Measurements from ENCODE around the gene ACAP1. TPM values are rescaled to one million over a fixed set of nuclear protein-coding genes. Genes with fewer than 3 reads are reported as not detected.

ACAP1 gene
- total and polyA plus RNA-seq, 3 donors from 2014 or later: 12.6 to 140 (median 95.2) TPM

DNA sequence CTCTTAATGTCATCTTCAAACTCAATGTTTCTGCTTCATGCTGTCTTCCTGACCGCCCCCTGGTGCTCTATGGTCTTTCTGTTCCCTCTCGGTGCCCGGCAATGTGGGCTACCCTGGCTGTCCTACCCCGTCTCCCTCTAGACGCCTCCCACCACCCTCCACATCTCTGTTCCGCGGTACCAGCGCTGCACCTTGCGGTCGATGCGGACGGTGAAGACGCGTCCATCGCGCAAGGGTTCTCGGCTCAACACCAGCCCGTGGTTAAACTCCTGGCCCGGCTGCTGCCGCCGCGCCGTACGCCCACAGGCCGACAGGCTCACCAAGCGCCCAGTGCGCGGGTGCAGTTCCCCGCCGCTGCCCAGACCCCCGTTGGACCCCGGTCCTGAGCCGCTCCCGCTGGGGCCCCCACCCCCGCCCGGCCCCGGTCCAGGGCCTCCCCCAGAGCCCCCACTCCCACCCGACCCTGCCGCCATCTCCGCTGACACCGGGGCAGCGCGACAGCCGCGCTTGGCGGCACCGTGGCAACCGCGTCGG, 7.4 kb upstream of the ACAP1 start, which contains the start of gene NEURL4:
Gene NEURL4 (minus strand): TSS at position 496 of the 534 bp plus-strand sequence. CDS start 23 bp downstream, at position 473.
- Histone ChIP-seq H3K27ac (peak within 1 kb of the TSS; percentile 80 to 92), H3K36me3 (ENCODE audit: low read depth, missing control alignments) (no peaks in the 10 kb centered on the region), H3K9me3 (no peaks in the 10 kb centered on the region), H3K4me1 (peaks cover 14% of the 10 kb centered on the region), H3K27me3 (no peaks in the 10 kb centered on the region), H3K4me3 (peak within 1 kb of the TSS; percentile 80 to 92)
- TF ChIP-seq POLR2A (IDR thresholded peaks at IDR 0.05): no peak
- TF ChIP-seq, protein P1, sequence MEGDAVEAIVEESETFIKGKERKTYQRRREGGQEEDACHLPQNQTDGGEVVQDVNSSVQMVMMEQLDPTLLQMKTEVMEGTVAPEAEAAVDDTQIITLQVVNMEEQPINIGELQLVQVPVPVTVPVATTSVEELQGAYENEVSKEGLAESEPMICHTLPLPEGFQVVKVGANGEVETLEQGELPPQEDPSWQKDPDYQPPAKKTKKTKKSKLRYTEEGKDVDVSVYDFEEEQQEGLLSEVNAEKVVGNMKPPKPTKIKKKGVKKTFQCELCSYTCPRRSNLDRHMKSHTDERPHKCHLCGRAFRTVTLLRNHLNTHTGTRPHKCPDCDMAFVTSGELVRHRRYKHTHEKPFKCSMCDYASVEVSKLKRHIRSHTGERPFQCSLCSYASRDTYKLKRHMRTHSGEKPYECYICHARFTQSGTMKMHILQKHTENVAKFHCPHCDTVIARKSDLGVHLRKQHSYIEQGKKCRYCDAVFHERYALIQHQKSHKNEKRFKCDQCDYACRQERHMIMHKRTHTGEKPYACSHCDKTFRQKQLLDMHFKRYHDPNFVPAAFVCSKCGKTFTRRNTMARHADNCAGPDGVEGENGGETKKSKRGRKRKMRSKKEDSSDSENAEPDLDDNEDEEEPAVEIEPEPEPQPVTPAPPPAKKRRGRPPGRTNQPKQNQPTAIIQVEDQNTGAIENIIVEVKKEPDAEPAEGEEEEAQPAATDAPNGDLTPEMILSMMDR (IDR thresholded peaks at IDR 0.05): no peak
- intact Hi-C loops (cut with DNase I; ENCODE audit: low total_unique reads): no loop called here
- 0 to 1% methylated on average over 28 to 30 of the region's 50 CpGs for WGBS, 2 donors
- DNase-seq: peak; percentile 53

DNA sequence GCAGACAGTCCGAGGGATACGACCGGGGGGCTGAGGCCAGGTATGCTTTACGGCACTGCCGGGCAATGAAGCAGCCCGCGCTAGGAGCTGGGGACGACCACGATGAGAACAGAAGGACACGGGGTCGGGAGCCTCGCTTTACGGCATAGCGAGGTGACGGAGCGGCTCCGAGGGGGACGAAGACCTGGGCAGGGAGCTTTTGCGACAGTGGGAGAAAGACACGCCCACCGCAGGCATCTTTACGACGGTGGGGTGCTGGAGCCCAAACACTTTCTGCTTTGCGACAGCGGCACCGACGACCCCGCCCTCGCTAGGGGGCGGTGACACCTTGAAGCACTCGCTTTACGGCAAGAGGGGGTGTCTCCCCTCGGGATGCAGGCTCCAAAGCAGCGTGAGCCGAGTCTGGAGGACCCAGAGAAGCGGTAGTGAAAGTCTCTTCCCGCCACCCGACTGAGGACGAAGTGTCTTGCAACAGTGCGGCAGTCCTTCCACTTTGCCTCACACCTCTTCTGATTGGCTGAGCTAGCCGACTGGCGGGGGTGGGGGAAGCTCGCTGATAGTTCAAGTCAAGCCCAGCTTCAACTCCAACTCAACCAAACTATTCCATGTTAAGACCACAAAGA, 6.8 kb upstream of the ACAP1 start:
- WGBS, 2 donors: 0% methylated on average over 9 to 43 of the region's 43 CpGs
- H3K36me3 ChIP-seq (ENCODE audit: low read depth, missing control alignments): no peaks in the 10 kb centered on the region
- H3K9me3 ChIP-seq: no peaks in the 10 kb centered on the region
- H3K27ac ChIP-seq: peak overlapping the region; percentile 80 to 92
- TF ChIP-seq POLR2A (IDR thresholded peaks at IDR 0.05): no peak
- TF ChIP-seq, protein P1 (IDR thresholded peaks at IDR 0.05): peak in 2 of 3 experiments; percentile 14 to 26
- no peaks in the 10 kb centered on the region for H3K27me3 ChIP-seq
- intact Hi-C loops (cut with DNase I; ENCODE audit: low total_unique reads): no loop called here
- peak overlapping the region; percentile 80 to 92 for H3K4me3 ChIP-seq
- H3K4me1 ChIP-seq: peaks cover 14% of the 10 kb centered on the region
- peak; percentile 99 for DNase-seq

DNA sequence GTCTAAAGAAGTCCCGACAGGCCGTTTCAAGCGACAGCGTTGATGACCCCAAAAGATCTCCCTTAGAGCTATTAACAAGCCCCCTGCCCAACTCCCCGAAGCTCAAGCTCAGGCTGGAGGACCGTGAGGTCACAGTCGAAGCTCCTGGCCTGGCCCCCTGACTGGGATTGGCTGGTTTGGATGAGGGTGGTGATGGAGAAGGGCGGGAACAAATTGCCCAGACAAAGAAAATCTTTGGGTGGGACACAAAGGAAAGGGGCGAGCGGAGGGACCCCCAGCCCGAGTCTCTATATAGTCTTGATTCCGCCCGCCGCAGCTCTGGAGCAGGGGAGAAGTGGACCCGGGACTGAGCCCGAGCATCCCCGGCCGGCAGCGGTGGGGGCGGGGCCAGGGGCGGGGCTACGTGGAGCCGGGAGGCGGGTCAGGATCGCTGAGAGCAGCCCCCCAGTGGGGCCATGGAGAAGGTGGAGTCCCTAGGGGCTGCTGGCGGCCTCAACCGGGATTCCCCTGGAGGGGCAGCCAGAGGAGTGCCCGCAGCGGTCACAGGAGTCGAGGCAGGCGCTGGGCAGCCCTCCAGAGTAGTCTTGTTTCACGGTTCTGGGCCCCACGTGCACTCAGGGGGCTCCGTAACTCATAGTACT, 6.2 kb upstream of the ACAP1 start:
- H3K27me3 ChIP-seq: no peaks in the 10 kb centered on the region
- peaks cover 14% of the 10 kb centered on the region for H3K4me1 ChIP-seq
- H3K4me3 ChIP-seq: peak overlapping the region; percentile 80 to 92
- H3K36me3 ChIP-seq (ENCODE audit: low read depth, missing control alignments): no peaks in the 10 kb centered on the region
- H3K27ac ChIP-seq: peak overlapping the region; percentile 80 to 92
- TF ChIP-seq, protein P1 (IDR thresholded peaks at IDR 0.05): no peak
- TF ChIP-seq POLR2A (IDR thresholded peaks at IDR 0.05): no peak
- H3K9me3 ChIP-seq: no peaks in the 10 kb centered on the region
- WGBS, 2 donors: 0 to 1% methylated on average over 12 to 33 of the region's 34 CpGs
- intact Hi-C loops (cut with DNase I; ENCODE audit: low total_unique reads): no loop called here
- peak; percentile 90 for DNase-seq

DNA sequence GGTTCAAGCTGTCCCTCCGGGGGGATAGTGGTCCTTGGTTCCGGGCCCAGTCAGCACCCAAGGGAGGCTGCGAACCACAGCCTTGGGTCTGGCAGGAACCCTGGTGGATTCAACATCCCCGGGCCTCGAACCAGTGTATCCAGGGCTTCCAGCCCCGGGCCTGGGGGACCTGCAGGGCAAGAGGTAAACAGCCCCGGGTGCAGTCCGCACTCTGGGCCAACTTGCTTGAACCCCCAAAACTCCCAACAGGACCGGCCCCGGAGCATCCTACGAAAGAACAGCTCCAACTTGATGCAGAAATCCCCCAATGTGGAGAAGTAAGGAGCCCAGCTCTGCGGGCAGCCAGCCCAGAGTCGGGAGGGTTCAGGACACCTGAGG, 5.7 kb upstream of the ACAP1 start:
- H3K27me3 ChIP-seq: no peaks in the 10 kb centered on the region
- H3K9me3 ChIP-seq: no peaks in the 10 kb centered on the region
- no peak for DNase-seq
- H3K4me1 ChIP-seq: peaks cover 14% of the 10 kb centered on the region
- H3K4me3 ChIP-seq: peak overlapping the region; percentile 80 to 92
- no peaks in the 10 kb centered on the region for H3K36me3 ChIP-seq (ENCODE audit: low read depth, missing control alignments)
- 55 to 63% methylated on average over 3 to 13 of the region's 13 CpGs for WGBS, 2 donors
- no peak for TF ChIP-seq POLR2A (IDR thresholded peaks at IDR 0.05)
- TF ChIP-seq, protein P1 (IDR thresholded peaks at IDR 0.05): no peak
- intact Hi-C loops (cut with DNase I; ENCODE audit: low total_unique reads): no loop called here
- peak overlapping the region; percentile 80 to 92 for H3K27ac ChIP-seq

Data from testis (tissue), 3 donors.